Measurements from ENCODE around the gene CPEB3. TPM values are rescaled to one million over a fixed set of nuclear protein-coding genes. Genes with fewer than 3 reads are reported as not detected.
"Not testable (repeated sequence)": the region's sequence is repeated elsewhere in the genome, so short reads cannot be mapped to it uniquely, and the experiment has no call there.

CPEB3 gene
- total RNA-seq, 1 donor from 2014 or later = 2.6 TPM

GRCh38 chr10:92267343-92267742 lies 23.5 kb downstream of the CPEB3 start:
- DNase-seq = no peak

GRCh38 chr10:92265687-92266258 lies 25.1 kb downstream of the CPEB3 start:
- no peak for DNase-seq

- no peak for DNase-seq
Measured at GRCh38 chr10:92264249-92264648, 26.6 kb downstream of the CPEB3 start.

GRCh38 chr10:92263396-92263795 lies 27.5 kb downstream of the CPEB3 start:
- DNase-seq = no peak

- DNase-seq = no peak
Measured at GRCh38 chr10:92248566-92248965, 42.3 kb downstream of the CPEB3 start.

GRCh38 chr10:92244796-92245195 lies 46.1 kb downstream of the CPEB3 start:
- no peak for DNase-seq

GRCh38 chr10:92242910-92243671 lies 47.8 kb downstream of the CPEB3 start:
- DNase-seq = peak; percentile 58

- DNase-seq = no peak
Measured at GRCh38 chr10:92242380-92242779, 48.5 kb downstream of the CPEB3 start.

GRCh38 chr10:92241501-92241900 lies 49.4 kb downstream of the CPEB3 start:
- no peak for DNase-seq

- DNase-seq = peak; percentile 32
Measured at GRCh38 chr10:92241158-92241500, 49.7 kb downstream of the CPEB3 start.

- peak; percentile 78 for DNase-seq
Measured at GRCh38 chr10:92240289-92241157, 50.4 kb downstream of the CPEB3 start.

- no peak for DNase-seq
Measured at GRCh38 chr10:92239600-92240288, 51.1 kb downstream of the CPEB3 start.

- DNase-seq = no peak
Measured at GRCh38 chr10:92239151-92239599, 51.7 kb downstream of the CPEB3 start.

- DNase-seq = no peak
Measured at GRCh38 chr10:92238586-92239098, 52.2 kb downstream of the CPEB3 start.

- DNase-seq = no peak
Measured at GRCh38 chr10:92238054-92238585, 52.8 kb downstream of the CPEB3 start.

- DNase-seq = no peak
Measured at GRCh38 chr10:92231196-92231595, 59.7 kb downstream of the CPEB3 start.

GRCh38 chr10:92222603-92223262 lies 68.1 kb downstream of the CPEB3 start:
- no peak for DNase-seq

- no peak for DNase-seq
Measured at GRCh38 chr10:92219559-92219958, 71.3 kb downstream of the CPEB3 start.

GRCh38 chr10:92218569-92218968 lies 72.3 kb downstream of the CPEB3 start:
- no peak for DNase-seq

GRCh38 chr10:92216608-92217007 lies 74.3 kb downstream of the CPEB3 start:
- not testable (repeated sequence) for DNase-seq

- not testable (repeated sequence) for DNase-seq
Measured at GRCh38 chr10:92215222-92215621, 75.7 kb downstream of the CPEB3 start.
